GM13977 (cell line): ENCODE data around the gene RNF141.

ENCODE experiments used
- DNase-seq: peaks from one replicate; pipeline ENCODE4 v3.0.0; 2012; ENCODE audit warnings: low spot score
- CTCF ChIP-seq: IDR thresholded peaks from 2 replicates; pipeline ENCODE4 v1.5.1; 2012; ENCODE audit warnings: mild to moderate bottlenecking, control low read depth; ENCODE audit not compliant: insufficient read depth; ENCODE audit errors: extremely low read depth, missing control alignments
- in situ Hi-C: fragments of 300-500 bp; cut with MboI; formaldehyde crosslinking; loops from one replicate; pipeline ENCODE4 v1.12.0; 2022; ENCODE audit warnings: low sequenced_read_pairs, low pct_unique_long_range_greater_than_20kb, mixed read lengths, inconsistent platforms; ENCODE audit not compliant: unreplicated experiment

Gene RNF141

GRCh38 chr11:10502770-10503169, 38.2 kb downstream of the RNF141 start:
- no peak for TF ChIP-seq CTCF
- in situ Hi-C loops, result no loop called here
- no peak for DNase-seq

GRCh38 chr11:10502065-10502680, 38.8 kb downstream of the RNF141 start:
- in situ Hi-C loops, result no loop called here
- no peak for TF ChIP-seq CTCF

GRCh38 chr11:10500757-10501684, 40.0 kb downstream of the RNF141 start:
- in situ Hi-C loops, result no loop called here
- DNase-seq, result peak; percentile 3
- no peak for TF ChIP-seq CTCF

More at GRCh38 chr11:10502065-10502680, 38.8 kb downstream of the RNF141 start:
- DNase-seq, result peak; percentile 9

GRCh38 chr11:10499874-10500601, 40.9 kb downstream of the RNF141 start:
- no peak for TF ChIP-seq CTCF
- in situ Hi-C loops, result no loop called here
- DNase-seq, result peak; percentile 4

- in situ Hi-C loops, result no loop called here
- TF ChIP-seq CTCF, result no peak
- no peak for DNase-seq
These were observed 41.5 kb downstream of the RNF141 start for GRCh38 chr11:10499452-10499851.

GRCh38 chr11:10498426-10499250, 42.3 kb downstream of the RNF141 start:
- in situ Hi-C loops, result no loop called here
- DNase-seq, result peak; percentile 12
- TF ChIP-seq CTCF, result no peak
